ENCODE measurements around the gene TRAPPC4.
A peak's percentile ranks its signal among the peaks of the same experiment; 100 is the strongest.

Gene TRAPPC4

DNA sequence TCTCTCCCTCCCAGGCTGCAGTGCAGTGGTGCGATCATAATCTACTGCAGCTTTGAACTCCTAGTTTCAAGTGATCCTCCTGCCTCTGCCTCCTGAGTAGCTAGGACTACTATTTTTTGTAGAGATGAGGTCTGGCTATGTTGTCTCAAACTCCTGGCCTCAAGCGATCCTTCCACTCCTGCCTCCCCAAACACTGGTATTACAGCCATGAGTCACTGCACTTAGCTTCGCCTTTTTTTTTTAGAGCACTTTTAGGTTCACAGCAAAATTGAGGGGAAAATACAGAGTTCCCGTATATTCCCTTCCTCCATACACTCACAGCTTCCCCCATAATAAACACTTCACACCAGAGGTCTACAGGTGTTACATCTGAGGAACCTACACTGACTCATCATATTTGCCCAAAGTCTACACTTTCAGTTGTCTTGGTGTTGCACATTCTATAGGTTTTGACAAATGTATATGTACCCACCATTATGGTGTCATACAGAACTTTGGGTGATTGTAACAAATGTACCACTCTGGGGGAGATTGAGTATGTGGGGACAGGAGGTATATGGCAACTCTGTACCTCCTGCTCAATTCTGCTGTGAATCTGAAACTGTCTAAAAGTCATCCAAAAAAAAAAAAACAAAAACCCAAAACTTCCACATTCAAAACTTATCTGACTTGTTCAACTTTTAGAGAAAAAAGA lies 23.4 kb downstream of the TRAPPC4 start:
- no peak overlapping the region for H3K27ac ChIP-seq (ENCODE audit: low read depth, low read length)
- no peak overlapping the region for H3K9ac ChIP-seq (ENCODE audit: low read length)
- H3K9me3 ChIP-seq (ENCODE audit: low read length): no peaks in the 10 kb centered on the region
- H3K36me3 ChIP-seq (ENCODE audit: insufficient read depth, low read length): peaks cover 9% of the 10 kb centered on the region
- no peaks in the 10 kb centered on the region for H3K27me3 ChIP-seq (ENCODE audit: control insufficient read depth in 1 of 2, insufficient read depth in 2 of 2, low read length in 2 of 2)
- H3K4me3 ChIP-seq (ENCODE audit: low read depth in 1 of 2, low read length in 2 of 2): no peak overlapping the region
- no peaks in the 10 kb centered on the region for H3K4me1 ChIP-seq (ENCODE audit: insufficient read depth, low read length)

DNA sequence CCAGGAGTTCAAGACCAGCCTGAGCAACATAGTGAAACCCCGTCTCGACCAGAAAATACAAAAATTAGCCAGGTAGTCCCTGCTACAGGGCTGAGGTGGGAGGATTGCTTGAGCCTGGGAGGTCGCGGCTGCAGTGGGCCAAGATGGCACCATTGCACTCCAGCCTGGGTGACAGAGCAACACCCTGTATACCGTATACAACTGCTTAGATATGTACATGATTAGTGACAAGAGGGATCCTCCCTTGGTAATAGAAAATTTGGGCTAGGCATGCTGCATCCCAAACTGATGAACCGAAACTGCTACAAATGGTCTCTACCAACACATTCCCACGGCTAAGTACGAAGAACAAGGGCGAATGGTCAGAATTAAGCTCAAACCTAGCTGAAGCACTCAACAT lies 24.4 kb downstream of the TRAPPC4 start:
- Histone ChIP-seq H3K36me3 (ENCODE audit: insufficient read depth, low read length) (peaks cover 18% of the 10 kb centered on the region), H3K27me3 (ENCODE audit: control insufficient read depth in 1 of 2, insufficient read depth in 2 of 2, low read length in 2 of 2) (no peaks in the 10 kb centered on the region), H3K9ac (ENCODE audit: low read length) (no peak overlapping the region), H3K9me3 (ENCODE audit: low read length) (no peaks in the 10 kb centered on the region), H3K4me1 (ENCODE audit: insufficient read depth, low read length) (no peaks in the 10 kb centered on the region), H3K4me3 (ENCODE audit: low read depth in 1 of 2, low read length in 2 of 2) (no peak overlapping the region), H3K27ac (ENCODE audit: low read depth, low read length) (no peak overlapping the region)

DNA sequence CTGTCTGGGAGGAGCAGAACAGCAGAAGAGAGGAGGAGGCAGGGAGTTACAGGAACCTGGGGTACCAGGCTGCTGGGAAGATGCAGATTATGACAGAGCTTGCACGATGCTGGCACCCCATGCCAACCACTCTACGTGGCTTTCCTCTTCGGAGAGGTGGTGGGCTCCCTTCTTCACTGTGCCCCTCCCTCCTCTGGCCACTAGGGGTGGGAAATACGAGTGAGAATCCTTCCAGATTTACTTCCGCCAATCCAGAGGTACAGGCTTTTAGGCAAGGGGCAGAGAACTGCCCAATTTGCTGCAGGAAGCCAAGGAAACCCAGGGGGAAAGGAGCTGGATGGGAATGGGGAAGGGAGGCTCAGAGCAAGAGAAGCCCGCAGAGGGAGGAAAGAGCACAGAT lies 26.1 kb downstream of the TRAPPC4 start:
- H3K4me1 ChIP-seq (ENCODE audit: insufficient read depth, low read length): no peaks in the 10 kb centered on the region
- peaks cover 36% of the 10 kb centered on the region for H3K36me3 ChIP-seq (ENCODE audit: insufficient read depth, low read length)
- no peaks in the 10 kb centered on the region for H3K9me3 ChIP-seq (ENCODE audit: low read length)
- no peak overlapping the region for H3K9ac ChIP-seq (ENCODE audit: low read length)
- H3K4me3 ChIP-seq (ENCODE audit: low read depth in 1 of 2, low read length in 2 of 2): no peak overlapping the region
- H3K27me3 ChIP-seq (ENCODE audit: control insufficient read depth in 1 of 2, insufficient read depth in 2 of 2, low read length in 2 of 2): no peaks in the 10 kb centered on the region
- no peak overlapping the region for H3K27ac ChIP-seq (ENCODE audit: low read depth, low read length)

DNA sequence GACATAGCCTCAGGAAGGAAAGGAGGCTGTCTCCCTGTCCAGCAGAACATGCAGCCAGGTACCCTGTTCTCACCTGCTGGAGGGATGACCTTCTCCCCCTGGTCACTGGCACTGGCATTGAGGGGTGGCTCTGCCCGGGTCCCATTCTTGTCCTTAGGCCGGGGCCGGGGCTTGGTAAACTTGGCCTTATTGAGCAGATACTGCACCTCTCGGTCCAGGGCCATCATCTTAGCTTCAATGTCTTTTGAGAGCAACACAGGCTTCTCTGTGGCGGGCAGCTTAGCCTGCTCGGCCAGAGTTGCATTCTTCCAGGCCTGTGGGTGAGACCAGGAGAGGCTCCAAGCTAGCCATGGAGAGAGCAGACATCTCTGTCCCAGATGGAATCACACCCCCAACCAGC lies 27.9 kb downstream of the TRAPPC4 start:
- Histone ChIP-seq H3K9ac (ENCODE audit: low read length) (no peak overlapping the region), H3K9me3 (ENCODE audit: low read length) (no peaks in the 10 kb centered on the region), H3K27ac (ENCODE audit: low read depth, low read length) (no peak overlapping the region), H3K36me3 (ENCODE audit: insufficient read depth, low read length) (peaks cover 47% of the 10 kb centered on the region), H3K4me1 (ENCODE audit: insufficient read depth, low read length) (no peaks in the 10 kb centered on the region), H3K27me3 (ENCODE audit: control insufficient read depth in 1 of 2, insufficient read depth in 2 of 2, low read length in 2 of 2) (no peaks in the 10 kb centered on the region), H3K4me3 (ENCODE audit: low read depth in 1 of 2, low read length in 2 of 2) (no peak overlapping the region)

DNA sequence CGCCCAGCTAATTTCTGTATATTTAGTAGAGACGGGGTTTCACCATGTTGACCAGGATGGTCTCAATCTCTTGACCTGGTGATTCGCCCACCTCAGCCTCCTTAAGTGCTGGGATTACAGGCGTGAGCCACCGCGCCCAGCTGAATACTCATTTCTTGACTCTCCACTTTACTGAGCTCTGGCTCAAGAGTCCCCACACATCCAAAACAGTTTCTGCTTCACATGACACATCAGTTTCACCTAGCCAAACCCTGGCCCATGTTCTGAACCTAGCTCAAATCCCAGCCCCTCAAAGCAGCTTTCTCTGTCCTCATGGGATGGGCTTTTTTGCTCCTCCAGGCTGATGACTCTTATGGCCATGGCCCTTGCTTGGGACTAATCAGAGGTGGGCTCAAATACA lies 28.6 kb downstream of the TRAPPC4 start:
- H3K9me3 ChIP-seq (ENCODE audit: low read length): no peaks in the 10 kb centered on the region
- no peaks in the 10 kb centered on the region for H3K4me1 ChIP-seq (ENCODE audit: insufficient read depth, low read length)
- no peaks in the 10 kb centered on the region for H3K27me3 ChIP-seq (ENCODE audit: control insufficient read depth in 1 of 2, insufficient read depth in 2 of 2, low read length in 2 of 2)
- no peak overlapping the region for H3K4me3 ChIP-seq (ENCODE audit: low read depth in 1 of 2, low read length in 2 of 2)
- H3K27ac ChIP-seq (ENCODE audit: low read depth, low read length): no peak overlapping the region
- no peak overlapping the region for H3K9ac ChIP-seq (ENCODE audit: low read length)
- peaks cover 54% of the 10 kb centered on the region for H3K36me3 ChIP-seq (ENCODE audit: insufficient read depth, low read length)

DNA sequence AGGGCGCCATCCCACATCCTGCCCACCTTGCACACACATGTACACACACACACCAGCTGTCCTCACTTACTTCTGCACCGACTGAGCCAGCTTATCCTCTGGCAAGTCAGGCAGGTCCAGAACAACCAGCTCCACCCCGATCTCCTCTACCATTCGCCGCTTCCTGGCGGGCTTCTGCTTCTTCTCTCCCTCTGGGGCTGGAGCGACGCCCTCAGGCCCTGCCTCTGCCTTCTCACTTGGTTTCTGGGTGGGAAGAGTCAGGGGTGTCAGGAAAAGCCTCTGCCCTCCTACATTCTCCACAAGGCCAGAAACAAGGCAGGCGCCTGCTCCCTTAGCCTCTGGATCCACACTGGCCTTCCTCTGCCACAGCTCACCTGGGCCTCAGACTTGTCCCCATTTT lies 30.1 kb downstream of the TRAPPC4 start:
- no peaks in the 10 kb centered on the region for H3K9me3 ChIP-seq (ENCODE audit: low read length)
- H3K36me3 ChIP-seq (ENCODE audit: insufficient read depth, low read length): peaks cover 69% of the 10 kb centered on the region
- no peaks in the 10 kb centered on the region for H3K27me3 ChIP-seq (ENCODE audit: control insufficient read depth in 1 of 2, insufficient read depth in 2 of 2, low read length in 2 of 2)
- H3K4me1 ChIP-seq (ENCODE audit: insufficient read depth, low read length): no peaks in the 10 kb centered on the region
- H3K27ac ChIP-seq (ENCODE audit: low read depth, low read length): no peak overlapping the region
- no peak overlapping the region for H3K4me3 ChIP-seq (ENCODE audit: low read depth in 1 of 2, low read length in 2 of 2)
- no peak overlapping the region for H3K9ac ChIP-seq (ENCODE audit: low read length)

DNA sequence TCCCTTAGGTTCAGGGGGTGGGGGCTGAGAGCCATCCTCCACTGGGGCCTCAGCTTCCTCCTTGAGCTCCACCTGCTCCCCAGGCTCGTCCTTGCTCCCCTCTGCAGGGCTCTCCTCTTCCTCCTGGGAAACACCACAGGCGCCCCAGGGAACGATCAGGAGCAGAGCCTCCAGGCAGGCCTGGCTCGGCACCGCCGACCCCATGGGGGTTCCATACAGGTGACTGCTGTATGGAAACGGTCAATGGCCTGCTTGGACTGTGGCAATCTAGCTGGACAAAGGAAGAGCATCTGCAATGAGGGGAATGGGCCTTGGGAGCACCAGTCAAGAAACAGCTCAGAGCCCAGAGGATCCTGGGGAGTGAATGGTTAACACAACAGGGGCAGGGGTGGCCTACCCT lies 30.5 kb downstream of the TRAPPC4 start:
- Histone ChIP-seq H3K36me3 (ENCODE audit: insufficient read depth, low read length) (peaks cover 73% of the 10 kb centered on the region), H3K27me3 (ENCODE audit: control insufficient read depth in 1 of 2, insufficient read depth in 2 of 2, low read length in 2 of 2) (no peaks in the 10 kb centered on the region)

DNA sequence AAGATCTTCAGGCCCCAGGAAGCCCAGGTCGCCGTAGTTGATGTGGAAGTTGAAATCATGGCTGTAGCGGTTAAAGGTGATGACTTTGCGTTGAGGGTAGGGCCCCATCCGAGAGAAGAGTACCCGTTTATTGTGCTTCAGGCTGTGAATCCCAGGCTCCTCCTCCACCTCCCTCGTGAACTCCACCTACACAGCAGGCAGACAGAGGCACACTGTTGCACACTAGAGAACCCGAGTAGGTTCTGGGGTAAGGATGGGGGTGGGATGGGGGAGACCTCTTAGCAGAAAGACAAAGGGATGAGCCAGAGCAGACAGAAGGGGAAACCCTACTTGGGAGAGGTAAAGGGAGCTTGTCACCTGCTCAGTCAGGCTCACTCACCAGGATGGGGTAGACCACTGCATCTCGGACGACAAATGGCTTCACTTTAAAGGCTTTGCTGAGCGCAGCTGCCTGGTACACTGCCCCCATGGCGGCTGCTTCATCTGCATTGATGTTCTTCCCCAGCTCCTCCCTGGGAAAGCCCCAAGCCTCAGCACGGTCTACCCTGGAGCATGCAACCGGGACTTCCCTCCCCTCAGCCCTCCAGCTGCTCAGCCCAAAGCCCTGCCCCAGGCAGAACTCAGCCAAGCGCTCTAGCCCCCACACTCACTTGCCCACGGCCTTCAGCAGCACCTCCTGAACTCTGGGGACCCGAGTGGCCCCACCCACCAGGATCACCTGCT lies 33.0 kb downstream of the TRAPPC4 start:
- H3K27me3 ChIP-seq (ENCODE audit: control insufficient read depth in 1 of 2, insufficient read depth in 2 of 2, low read length in 2 of 2): no peaks in the 10 kb centered on the region
- H3K36me3 ChIP-seq (ENCODE audit: insufficient read depth, low read length): peaks cover 79% of the 10 kb centered on the region
- no peak overlapping the region for H3K9ac ChIP-seq (ENCODE audit: low read length)
- H3K4me3 ChIP-seq (ENCODE audit: low read depth in 1 of 2, low read length in 2 of 2): no peak overlapping the region
- H3K27ac ChIP-seq (ENCODE audit: low read depth, low read length): no peak overlapping the region
- peaks cover 14% of the 10 kb centered on the region for H3K4me1 ChIP-seq (ENCODE audit: insufficient read depth, low read length)
- H3K9me3 ChIP-seq (ENCODE audit: low read length): no peaks in the 10 kb centered on the region

More for the DNA sequence above, 30.5 kb downstream of the TRAPPC4 start:
- no peak overlapping the region for H3K9ac ChIP-seq (ENCODE audit: low read length)
- no peak overlapping the region for H3K4me3 ChIP-seq (ENCODE audit: low read depth in 1 of 2, low read length in 2 of 2)
- no peaks in the 10 kb centered on the region for H3K4me1 ChIP-seq (ENCODE audit: insufficient read depth, low read length)
- H3K9me3 ChIP-seq (ENCODE audit: low read length): no peaks in the 10 kb centered on the region
- no peak overlapping the region for H3K27ac ChIP-seq (ENCODE audit: low read depth, low read length)

DNA sequence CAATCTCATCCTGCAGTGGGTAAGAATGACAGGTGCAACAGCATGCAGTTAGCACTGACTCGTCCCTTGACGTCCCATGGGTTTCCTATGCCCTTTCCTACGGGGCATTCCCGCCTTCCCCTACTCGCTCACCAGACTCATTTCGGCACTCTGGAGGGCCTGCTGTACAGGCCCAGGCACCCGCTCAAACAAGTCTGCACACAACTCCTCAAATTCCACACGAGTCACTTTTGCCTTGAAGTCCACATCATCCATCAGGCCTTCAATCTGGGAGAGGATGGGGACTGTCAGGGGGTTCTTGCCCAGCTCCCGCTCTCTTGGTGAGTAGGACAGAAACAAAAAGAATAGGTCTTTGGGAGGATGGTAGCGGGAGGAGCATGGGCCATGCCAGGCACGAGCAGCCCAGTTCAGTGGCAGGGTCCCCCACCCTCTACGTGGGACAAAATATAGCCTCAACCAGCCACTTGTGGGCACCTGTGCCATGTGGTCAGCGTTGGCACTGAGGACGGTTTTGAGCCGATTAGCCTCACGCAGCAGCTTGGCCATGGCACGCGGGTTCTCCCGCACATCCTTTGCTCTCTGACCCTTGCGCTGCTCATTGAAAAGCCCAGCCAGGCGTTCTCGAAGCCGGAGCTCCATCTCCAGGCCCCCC lies 33.7 kb downstream of the TRAPPC4 start:
- peaks cover 14% of the 10 kb centered on the region for H3K4me1 ChIP-seq (ENCODE audit: insufficient read depth, low read length)
- no peaks in the 10 kb centered on the region for H3K9me3 ChIP-seq (ENCODE audit: low read length)
- no peak overlapping the region for H3K27ac ChIP-seq (ENCODE audit: low read depth, low read length)
- no peak overlapping the region for H3K9ac ChIP-seq (ENCODE audit: low read length)
- no peaks in the 10 kb centered on the region for H3K27me3 ChIP-seq (ENCODE audit: control insufficient read depth in 1 of 2, insufficient read depth in 2 of 2, low read length in 2 of 2)
- H3K36me3 ChIP-seq (ENCODE audit: insufficient read depth, low read length): peaks cover 72% of the 10 kb centered on the region
- no peak overlapping the region for H3K4me3 ChIP-seq (ENCODE audit: low read depth in 1 of 2, low read length in 2 of 2)

DNA sequence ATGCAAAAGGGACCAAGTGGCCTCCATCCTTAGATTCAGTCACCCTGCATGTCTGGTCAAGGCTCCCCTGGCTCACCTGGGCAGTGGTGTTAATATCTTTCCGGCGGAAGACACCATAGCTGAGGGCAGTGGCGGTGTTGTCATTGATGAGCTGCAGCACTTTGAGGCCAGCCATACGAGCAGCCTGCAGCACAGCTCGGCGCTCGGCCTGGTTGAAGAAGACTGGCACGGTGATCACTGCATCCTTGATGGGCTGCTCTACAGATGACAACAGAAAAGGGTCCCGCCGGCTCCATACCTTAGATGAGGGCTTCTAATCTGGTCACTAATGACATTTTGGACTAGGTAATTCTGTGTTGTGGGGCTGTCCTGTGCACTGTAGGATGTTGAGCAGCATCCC lies 35.9 kb downstream of the TRAPPC4 start:
- H3K9me3 ChIP-seq (ENCODE audit: low read length): no peaks in the 10 kb centered on the region
- H3K27ac ChIP-seq (ENCODE audit: low read depth, low read length): no peak overlapping the region
- no peaks in the 10 kb centered on the region for H3K27me3 ChIP-seq (ENCODE audit: control insufficient read depth in 1 of 2, insufficient read depth in 2 of 2, low read length in 2 of 2)
- H3K36me3 ChIP-seq (ENCODE audit: insufficient read depth, low read length): peaks cover 51% of the 10 kb centered on the region
- no peak overlapping the region for H3K9ac ChIP-seq (ENCODE audit: low read length)
- H3K4me1 ChIP-seq (ENCODE audit: insufficient read depth, low read length): peaks cover 14% of the 10 kb centered on the region
- no peak overlapping the region for H3K4me3 ChIP-seq (ENCODE audit: low read depth in 1 of 2, low read length in 2 of 2)

DNA sequence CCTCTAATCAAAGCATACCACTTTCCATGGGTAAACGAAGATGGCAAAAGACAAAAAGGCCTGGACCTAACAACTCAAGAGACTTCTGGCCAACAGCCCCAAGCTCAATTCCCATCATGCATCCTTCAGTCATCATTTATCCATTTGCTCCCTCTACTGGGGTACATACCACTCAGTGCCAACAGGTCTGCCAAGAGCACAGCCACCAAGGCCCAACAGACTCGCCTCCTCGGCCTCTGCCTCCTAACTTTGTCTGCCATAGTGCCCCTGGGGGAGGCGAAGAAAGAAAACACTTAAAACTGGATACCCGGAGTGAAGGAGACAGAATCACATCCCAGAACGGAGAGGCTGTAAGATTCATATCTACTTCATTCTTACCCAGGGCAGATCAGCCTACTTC lies 37.3 kb downstream of the TRAPPC4 start:
- H3K27ac ChIP-seq (ENCODE audit: low read depth, low read length): peak overlapping the region; percentile 85
- no peaks in the 10 kb centered on the region for H3K9me3 ChIP-seq (ENCODE audit: low read length)
- H3K4me3 ChIP-seq (ENCODE audit: low read depth in 1 of 2, low read length in 2 of 2): peak overlapping the region; percentile 79 to 91
- no peaks in the 10 kb centered on the region for H3K27me3 ChIP-seq (ENCODE audit: control insufficient read depth in 1 of 2, insufficient read depth in 2 of 2, low read length in 2 of 2)
- peak overlapping the region; percentile 78 for H3K9ac ChIP-seq (ENCODE audit: low read length)
- peaks cover 42% of the 10 kb centered on the region for H3K36me3 ChIP-seq (ENCODE audit: insufficient read depth, low read length)
- H3K4me1 ChIP-seq (ENCODE audit: insufficient read depth, low read length): peaks cover 14% of the 10 kb centered on the region
